Stimulated activated CD4-positive, alpha-beta T cell treated with anti-CD3 and anti-CD28 coated beads, Interleukin-1b, Interleukin-23, amount 100 ng/mL, for 4 hours (primary cell): Measurements from ENCODE around the gene AKAP13.
A peak's percentile ranks its signal among the peaks of the same experiment; 100 is the strongest.
"Not testable (repeated sequence)": the region's sequence is repeated elsewhere in the genome, so short reads cannot be mapped to it uniquely, and the experiment has no call there.

Experiments used
- DNase-seq, 2 donors: peaks; one replicate each; pipeline ENCODE4 v3.0.0-alpha.2; 2020; ENCODE audit warnings: low read depth in 2 of 2

Gene AKAP13

DNA sequence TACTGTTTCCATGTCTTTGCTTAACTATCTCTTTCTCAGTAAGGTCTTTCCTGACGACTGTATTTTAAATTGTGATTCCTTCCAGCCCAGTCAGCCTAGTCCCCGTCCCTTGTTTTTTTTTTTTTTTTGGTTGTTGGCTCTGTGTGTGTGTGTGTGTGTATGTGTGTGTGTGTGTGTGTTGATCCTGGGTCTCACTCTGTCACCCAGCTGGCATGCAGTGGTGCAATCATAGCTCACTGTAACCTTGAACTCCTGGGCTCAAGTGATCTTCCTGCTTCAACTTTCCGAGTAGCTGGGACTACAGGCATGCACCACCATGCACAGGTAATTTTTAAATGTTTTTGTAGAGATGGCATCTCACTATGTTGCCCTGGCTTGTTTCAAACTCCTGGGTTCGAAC, 31.3 kb upstream of the AKAP13 start:
- not testable (repeated sequence) for DNase-seq

DNA sequence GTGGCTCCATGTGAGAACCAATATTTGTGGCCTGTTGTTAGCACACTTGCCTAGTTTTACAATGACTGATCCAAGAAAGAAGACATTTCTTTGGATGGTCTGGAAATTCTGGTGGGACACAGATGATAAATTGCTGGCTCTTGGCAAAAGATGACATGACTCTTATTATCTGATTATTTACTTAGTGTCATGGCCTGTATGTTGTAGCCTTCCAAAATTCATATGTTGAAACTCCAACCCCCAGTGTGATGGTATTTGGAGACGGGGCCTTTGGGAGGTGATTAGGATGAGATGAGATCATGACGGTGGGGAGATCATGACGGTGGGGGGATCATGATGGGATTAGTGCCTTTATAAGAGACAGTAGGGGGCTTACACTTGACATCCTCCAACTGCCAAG, 30.0 kb upstream of the AKAP13 start:
- no peak for DNase-seq

DNA sequence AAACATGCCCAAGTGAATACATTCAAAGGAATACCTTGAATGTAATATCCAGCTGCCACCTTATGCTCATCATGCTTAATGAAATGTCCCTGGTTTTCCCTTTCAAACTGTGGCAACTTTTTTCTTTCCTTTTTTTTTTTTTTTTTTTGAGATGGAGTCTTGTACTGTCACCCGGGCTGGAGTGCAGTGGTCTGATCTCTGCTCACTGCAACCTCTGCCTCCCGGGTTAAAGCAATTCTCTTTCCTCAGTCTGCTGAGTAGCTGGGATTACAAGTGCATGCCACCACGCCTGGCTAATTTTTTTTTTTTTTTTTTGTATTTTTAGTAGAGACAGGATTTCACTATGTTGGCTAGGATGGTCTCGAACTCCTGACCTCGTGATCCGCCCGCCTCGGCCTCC, 28.9 kb upstream of the AKAP13 start:
- not testable (repeated sequence) for DNase-seq

DNA sequence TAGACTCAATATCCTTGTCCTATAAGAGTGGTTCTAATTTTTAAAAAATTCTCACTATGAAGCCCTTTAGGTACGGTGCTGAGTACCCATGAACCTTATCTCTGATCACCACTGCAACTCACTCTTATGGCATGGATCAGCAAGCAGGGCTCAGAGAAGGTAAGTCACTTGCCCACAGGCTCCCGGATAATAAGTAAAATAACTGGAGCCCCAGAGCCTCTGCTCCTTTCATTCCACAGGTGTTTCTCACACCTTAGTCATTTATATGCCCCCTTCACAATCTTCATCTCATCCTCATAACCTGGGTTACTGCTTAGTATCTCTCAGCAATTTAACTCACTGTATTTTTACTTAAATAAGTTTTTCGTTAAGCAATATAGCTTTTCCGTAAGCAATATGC, 28.4 kb upstream of the AKAP13 start:
- DNase-seq: no peak

DNA sequence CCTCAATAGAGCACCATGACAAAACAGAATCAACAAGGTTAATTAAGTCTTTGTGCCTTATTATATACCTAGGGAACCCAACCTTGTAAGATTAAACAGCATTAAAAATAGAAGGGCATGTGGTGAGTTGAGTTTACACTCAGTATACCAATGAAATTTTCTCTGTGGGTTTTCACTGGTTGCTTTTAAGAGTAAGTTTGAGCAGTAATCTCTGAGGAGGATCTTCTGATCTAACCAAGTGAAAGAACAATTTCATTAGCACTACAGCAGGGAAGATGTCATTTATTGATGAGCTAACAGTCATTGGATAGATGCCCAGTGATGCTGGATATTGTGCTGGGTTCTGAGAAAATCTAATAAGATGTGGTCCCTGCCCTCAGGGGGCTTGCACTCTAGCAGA, 26.9 kb upstream of the AKAP13 start:
- DNase-seq: no peak

DNA sequence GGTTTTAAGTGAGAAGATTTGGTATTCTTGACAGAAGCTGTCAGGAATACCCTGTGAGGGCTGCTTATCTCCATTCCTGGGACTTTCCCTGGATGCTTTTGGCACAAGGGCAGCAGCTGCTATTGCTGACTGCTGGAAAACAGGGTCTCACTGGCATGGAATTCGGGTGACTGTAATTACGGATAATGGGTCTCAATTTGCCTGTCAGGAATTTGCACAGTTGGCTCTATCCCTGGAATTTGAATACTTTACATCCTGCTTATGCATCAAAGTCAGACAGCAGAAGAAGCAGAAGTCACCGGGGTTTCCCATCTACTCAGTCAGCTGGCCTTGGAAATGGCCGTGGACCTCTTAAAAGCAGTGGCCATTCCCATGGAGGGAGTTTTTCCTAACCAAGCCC, 25.9 kb upstream of the AKAP13 start:
- DNase-seq: no peak

DNA sequence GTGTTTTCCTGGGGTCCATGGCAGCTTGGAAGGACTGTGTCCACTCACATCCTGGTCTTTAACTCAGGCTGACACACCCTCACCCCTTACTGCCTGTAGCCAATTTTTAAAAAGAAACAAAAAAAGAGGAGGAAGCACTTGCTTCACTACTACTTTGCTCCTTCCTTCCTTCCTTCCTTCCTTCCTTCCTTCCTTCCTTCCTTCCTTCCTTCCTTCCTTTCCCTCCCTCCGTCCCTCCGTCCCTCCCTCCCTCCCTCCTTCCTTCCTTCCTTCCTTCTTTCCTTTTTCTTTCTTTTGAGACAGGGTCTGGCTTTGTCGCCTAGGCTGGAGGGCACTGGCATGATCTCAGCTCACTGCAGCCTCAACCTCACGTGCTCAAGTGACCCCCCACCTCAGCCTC, 25.5 kb upstream of the AKAP13 start:
- no peak for DNase-seq

DNA sequence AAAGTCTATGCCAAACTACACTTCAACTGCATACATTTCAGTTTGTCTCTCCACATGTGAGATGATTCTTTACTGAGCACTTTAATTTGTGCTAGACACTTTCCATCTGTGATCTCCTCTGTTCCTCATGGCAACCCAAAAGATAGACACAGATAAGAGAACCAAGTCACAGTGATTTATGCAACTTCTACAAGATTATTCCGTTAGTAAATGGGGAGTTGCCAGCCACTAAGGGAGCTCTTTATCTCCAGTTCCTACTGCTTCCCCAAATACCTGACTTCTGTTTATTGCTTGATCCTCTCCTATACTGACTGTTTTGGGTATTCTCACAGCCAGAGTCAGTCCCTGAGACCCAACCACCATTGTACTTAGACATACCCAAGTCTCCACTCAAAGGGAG, 24.1 kb upstream of the AKAP13 start:
- DNase-seq: no peak

DNA sequence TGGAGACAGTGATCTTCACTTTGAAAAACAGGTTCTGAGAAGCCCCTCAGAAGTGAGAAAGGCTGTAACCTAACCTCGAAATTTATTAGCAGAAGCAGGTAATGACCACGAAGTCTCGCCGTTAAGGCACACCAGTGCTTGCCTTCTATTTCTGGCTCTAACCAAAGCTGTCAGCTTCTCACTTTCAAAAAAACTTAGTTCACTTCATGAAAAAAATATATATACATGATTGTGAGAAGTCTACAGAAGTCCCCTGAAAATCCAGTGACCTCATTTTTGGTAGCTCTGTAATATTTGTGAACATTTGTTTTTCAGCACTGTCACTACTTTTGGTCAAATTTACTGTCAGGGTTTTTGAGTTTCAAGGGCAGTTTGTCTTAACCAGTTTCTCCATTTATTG, 19.1 kb upstream of the AKAP13 start:
- DNase-seq: no peak

DNA sequence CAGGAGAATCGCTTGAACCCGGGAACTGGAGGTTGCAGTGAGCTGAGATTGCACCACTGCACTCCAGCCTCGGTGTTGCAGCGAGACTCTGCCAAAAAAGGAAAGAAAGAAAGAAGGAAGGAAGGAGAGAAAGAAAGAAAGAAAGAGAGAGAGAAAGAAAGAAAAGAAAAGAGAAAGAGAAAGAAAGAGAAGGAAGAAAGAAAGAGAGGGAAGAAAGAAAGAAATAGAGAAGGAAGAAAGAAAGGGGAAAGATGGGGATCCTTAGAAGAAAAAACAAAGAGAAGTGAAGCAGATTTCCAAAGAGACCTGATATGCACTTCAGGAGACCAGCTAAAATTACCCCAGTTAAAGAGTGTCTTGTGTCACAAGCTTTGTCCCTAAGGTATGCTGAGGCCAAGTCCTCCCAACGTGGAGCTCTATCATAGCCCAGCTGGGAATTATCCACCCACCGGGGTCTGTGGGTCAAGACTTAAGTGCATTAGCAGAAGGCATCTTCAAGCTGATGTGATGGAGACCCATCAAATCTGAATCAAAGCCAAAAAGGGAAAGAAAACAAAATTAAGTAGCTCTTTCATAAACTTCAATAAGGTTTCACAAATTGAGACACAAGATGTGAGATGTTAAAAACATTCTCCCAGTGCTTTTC, 17.8 kb upstream of the AKAP13 start:
- no peak for DNase-seq

DNA sequence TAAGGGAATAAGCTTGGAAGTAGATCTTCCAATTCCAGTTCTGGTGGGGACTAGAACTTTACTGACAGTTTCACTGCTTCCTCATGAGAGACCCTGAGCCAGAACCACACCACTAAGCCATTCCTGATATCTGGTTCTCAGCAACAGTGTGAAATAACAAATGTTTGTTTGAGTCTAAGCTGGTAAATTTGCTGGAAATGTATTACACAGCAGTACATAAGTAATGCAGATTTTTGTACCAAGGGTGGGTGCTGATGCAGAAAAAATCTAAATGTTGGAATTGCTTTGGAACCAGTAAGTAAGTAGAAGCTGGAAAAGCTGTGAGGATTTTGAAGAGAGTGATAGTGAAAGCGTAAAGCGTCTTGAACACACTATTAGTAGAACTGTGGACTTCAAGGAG, 14.4 kb upstream of the AKAP13 start:
- DNase-seq: no peak

DNA sequence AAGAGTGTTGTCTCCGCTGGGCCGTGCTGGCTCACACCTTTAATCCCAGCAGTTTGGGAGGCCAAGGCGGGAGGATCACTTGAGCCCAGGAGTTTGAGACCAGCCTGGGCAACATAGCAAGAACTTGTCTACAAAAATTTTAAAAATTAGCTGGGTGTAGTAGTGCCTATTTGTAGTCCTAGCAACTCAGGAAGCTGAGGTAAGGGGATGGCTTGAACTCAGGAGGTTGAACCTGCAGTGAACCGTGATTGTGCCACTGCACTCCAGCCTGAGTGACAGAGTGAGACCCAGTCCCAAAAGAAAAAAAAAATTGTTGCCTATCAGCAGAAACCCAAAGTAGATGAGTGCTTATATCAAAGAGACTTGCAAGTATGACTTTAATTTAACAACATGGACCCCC, 12.7 kb upstream of the AKAP13 start:
- no peak for DNase-seq

DNA sequence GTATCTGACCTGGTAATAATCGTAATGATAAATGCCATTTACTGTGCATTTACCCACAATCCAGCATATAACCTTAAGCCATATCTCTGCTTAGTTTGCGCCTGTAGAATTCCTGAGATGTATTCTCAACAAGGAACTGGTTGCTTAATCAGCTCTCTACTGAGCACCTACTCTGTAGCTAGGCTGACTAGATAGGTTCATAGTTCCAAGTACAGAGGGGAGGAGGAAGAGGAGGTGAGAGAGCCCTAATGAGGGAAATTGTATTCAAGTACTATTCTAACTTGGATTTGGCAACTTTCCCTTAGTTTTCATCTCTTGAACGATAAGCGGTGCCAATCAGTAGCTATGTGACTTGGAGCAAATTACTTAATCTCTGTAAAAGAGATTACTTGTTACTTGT, 5.6 kb upstream of the AKAP13 start:
- no peak for DNase-seq

DNA sequence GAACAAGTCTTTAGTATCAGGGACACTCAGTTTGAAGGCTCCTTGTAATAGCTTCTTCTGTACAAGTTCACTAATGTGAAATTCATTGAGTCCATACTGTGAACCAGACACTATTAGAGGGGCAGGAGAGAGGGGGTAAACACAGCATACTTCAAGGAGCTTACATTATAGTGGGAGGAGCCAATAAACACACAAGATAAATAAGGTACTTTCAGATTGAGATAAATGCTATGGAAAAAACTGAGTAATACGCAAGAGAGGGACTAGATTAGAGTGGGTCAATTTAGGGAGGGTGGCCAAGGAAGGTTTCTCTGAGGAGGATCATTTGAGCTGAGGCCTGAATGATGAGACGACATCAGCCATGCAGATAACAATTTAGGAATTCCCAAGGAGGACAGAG, 3.1 kb upstream of the AKAP13 start:
- DNase-seq: no peak

DNA sequence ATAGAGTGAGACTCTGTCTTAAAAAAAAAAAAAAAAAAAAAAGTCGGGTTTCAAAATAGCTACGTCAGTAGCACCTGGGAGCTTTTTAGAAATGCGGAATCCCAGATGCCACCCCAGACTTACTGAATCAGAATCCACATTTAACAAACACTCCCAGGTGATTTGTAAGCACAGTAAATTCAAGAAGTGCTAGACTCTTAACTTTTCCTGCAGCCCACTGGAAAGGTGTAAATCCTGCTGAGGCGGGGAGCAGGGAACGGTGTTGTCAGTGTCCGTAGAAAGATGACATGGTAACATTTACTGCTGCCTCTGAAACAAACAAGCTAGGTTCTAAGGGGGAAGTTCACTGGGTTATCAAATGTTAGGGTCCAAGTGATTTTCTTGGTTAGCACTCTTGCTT, 2.4 kb upstream of the AKAP13 start:
- no peak for DNase-seq

DNA sequence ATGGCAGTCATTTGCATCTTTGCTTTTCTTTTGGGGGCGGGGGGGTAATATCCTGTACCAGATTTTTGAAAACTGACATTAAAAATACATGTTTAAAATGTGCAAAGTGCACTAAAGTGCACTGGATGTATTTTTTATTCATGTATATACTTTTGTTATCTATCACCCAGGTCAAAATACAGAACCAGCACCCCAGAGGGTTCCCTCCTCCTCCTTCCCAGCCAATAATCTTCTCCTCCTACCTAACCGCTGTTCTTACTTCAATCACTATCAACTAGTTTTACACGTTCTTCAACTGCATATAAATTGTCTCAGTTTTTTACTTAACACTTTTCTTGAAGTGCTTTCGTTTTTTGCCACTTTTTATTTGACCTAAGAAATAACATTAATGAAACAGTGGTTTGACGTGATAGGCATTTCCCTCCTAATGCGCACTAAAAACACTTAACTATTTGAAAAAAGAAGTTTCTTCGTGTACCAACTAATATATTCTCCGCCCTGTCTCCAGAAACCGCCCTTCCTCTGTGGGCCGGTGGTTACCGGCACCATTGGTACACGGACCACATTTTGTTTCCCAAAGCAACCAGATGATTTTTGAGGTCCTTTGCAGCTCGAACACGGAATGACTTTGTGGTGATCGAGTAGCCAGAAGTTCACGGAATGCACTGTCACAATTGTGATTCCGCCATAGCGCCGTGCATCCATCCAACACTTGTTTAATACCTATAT, 836 bp upstream of the AKAP13 start:
- no peak for DNase-seq

DNA sequence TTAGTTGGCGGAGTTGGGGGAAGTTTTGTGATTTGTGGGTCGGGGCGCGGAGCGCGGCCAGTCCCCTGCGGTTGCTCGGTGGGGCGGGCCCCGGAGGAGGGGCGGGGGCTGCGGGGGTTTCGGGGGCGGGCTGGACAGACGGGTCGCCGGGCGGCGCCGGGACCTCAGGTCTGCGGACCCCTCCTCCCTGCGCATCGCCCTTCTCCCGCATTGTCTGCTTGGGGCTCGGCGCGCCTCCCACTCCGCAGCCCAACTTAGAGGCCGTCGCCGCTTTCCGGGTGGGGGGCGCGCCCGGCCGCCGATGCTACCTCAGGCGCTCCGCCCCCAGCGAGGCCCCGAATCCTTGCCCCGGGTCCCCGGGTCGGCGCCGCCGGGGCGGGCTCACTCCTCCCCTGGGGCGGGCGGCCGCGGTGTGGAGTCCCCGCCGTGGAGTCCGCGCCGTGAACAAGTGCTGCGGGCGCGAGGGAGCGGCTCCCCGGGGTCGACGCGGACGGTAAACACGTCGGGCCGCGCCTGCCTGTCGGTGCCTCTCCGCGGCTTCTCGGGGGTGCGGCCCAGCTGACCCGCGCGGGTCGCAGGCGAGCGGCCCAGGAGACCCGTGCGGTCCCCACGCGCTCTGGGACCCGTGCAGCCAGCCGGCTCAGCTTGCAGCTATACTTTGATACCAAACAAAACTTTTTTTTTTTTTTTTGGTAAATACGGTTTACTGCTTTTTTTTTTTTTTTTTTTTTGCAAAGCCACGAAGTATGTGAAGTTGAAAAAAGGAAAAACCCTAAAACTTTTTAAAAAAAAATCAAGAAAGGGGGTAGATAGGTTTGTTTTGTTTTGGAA, 624 bp downstream of the AKAP13 start:
- DNase-seq: peak; percentile 21 to 51

DNA sequence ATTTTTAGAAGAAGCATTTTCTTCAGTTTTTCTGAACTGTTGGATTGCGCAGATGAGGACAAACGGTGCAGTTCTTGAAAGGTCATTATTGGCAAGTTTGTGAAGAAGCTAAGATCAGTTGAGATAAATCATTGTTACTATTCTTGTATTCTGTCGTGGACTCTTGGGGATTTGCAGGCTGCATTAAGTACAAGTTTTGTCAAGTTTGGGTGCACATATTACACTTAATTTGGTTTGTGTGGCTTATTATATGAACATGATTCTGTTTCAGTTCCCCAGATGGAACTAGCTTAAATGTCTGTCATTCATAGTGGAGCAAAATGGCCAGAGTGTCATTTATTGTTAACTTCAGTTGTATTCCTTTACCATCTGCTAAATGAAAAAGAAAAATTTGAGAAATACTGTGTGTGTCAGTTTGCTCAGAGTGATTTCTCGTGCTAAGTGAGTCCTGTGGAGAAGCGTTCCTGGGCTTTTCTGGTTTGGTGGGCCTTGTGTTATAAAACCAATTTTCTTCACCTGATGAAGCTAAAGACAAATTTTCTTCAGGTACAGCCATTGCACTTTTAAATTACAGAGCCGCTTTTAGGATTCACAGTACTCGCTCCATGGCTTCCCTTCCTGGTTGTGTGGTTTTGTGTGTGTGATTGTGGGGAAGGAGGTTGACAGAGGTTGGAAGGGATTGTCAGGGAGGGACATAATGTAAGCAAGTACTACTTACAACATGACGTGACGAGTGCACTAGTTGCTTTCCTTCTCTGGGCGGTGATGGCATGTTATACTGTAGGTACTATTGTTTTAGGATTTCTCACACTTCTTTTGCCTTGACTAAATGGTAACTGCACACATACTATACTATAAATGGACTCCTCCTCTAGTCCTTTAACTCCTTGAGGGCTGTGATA, 1.7 kb downstream of the AKAP13 start:
- DNase-seq: no peak

DNA sequence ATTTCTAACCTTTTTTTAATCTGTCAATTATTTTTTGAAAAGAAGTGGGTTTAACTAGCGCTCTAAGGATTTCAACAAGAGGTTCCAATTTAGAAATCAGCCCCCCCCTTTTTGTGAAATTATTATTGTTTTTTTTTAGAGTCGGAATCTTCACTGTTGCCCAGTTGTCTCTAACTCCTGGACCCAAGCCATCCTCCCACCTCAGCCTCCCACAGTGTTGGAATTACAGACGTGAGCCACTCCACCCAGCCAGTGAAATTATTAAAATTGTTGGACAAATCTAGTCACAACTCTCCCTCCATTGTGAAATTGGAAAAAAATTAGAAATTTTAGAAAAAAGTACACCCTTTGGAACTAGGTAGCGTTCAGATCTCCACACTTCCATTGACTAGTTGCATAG, 2.5 kb downstream of the AKAP13 start:
- DNase-seq: no peak

DNA sequence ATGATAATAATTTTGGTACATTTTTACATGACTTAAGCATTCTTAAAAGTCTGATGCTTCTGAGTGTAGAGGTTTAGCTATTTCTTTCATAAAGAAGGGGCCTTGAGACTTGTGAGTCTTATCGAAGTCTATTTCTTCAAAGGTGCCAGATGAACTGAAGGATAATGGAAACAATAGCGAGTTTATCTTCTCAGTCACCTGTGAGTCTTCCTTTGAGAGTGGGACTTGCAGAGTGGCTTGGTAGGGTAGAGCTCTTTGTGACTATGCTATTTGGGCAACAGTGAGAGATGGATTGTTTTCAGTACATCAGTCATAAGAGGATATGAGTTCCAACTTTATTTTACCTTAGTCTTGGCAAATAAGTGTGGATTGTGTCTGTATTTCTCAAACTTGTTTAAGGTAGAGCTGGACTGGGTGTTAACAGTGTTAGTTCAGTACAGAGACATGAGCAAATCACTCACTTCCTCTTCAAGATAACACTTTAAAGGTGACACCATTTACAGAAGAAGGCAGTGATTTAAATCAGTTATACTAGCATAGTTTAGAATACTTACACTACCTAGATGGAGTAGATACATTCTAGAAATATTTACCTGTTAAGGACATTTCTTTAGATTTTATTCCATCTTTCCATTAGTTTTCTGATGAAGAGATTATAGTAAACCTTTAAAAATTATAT, 3.2 kb downstream of the AKAP13 start:
- no peak for DNase-seq

DNA sequence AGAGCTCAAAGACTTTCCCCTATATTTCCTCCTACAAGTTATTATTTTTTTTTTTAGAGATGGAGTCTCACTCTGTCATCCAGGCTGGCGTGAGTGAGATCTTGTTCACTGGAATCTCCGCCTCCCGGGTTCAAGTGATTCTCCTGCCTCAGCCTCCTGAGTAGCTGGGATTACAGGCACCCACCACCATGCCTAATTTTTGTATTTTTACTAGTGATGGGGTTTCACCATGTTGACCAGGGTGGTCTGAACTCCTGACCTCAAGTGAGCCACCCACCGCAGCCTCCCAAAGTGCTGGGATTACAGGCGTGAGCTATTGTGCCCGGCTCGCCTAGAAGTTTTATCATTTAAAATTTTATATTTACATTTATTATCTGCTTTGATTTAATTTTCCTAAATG, 5.9 kb downstream of the AKAP13 start:
- no peak for DNase-seq
